SIG-M5 (cell line): ENCODE results near the gene EBF4.

Experiments used
- DNase-seq: peaks from one replicate; lab custom pipeline; 2025; lab: John Stamatoyannopoulos, UW

Gene EBF4

GRCh38 chr20:2745060-2745910 is 52.7 kb downstream of the EBF4 start:
- DNase-seq: no peak

GRCh38 chr20:2745936-2746635 is 53.5 kb downstream of the EBF4 start:
- no peak for DNase-seq

DNA sequence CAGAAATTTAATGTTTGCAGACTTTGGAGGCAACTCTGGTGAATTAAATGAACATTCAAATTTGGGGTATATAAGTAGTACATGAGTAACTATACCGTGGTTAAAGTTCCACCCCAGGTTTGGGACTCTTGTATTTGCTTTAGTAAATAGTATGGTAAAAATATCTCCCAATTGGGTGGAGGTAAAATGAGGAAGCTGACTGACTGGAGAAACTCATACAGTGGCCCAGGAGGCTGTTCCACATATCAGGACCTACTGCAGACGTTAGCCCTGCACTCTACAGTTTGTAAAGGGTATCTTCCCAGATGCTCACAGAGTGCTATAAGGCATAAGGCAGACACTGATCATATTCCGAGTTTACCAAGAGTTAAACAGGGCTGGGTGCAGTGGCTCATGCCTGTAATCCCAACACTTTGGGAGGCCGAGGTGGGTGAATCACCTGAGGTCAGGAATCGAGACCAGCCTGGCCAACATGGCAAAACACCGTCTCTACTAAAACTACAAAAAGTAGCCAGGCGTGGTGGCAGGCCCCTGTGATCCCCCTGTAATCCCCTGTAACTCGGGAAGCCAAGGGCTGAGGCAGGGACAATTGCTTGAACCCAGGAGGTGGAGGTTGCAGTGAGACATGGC is 54.2 kb downstream of the EBF4 start:
- DNase-seq: no peak

GRCh38 chr20:2747676-2748235 is 55.2 kb downstream of the EBF4 start:
- DNase-seq: no peak

GRCh38 chr20:2748551-2749342 is 56.2 kb downstream of the EBF4 start:
- DNase-seq: no peak

- no peak for DNase-seq
These were observed 56.9 kb downstream of the EBF4 start for GRCh38 chr20:2749343-2749950.

DNA sequence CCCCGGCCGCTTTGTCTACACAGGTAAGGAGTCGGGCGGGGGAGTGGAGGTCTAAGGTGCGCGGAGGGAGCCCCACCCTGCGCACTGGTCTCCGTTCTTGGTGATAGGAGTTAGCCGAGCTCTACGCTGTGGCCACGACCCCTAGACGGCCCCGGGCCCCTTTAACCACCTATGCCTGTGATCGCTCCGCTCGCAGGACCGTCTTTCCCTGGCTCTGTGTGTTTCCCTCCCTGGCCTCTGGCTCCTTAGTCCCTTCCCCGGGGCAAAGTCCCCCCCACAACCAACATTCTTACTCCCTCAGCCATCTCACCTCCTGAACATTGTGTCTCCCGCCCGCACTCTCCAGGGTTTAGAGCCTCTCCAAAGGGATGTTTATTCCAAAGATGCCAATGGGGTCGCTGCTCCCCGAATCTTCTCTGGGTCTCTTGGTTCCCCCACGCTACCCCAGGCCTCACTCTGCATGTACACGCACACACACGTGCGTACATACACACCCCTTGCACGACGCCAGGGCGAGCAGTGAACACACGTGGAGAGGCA is 57.4 kb downstream of the EBF4 start:
- no peak for DNase-seq

DNA sequence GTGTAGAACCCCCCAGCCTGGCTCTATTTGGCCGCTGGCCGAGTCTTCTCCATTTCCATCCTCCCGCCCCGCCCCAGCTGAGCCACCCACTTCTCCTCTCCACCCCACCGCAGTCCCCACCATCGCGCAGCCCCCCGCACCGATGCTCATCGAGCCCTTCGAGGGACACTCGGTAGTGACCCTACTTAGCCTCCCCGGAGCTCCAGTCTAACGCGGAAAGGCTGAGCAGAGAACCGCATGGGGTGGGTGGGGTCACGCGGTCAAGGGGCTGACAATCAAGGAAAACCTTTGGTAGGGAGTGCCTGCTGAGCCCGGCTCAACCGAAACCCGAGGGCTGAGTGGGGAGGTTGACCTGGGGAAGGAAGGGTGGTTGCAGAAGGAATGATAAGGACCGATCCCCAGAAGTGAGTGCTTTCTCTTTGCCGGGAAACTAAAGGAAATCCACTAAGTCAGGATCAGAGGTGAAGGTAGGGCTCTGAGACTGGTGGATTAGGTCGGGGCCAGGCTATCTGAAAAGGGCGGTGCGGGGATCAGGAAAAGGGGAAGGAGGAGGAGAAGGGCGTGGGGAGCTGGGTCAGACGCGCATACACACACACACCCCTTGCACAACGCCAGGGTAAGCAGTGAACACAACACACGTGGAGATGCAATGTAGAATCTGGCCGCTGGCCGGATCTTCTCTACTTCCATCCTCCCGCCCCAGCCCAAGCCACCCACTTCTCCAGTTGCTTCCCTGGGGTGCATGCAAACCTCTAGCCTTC is 58.1 kb downstream of the EBF4 start:
- peak; percentile 3 for DNase-seq

- no peak for DNase-seq
These were observed 58.8 kb downstream of the EBF4 start for GRCh38 chr20:2751347-2751877.

DNA sequence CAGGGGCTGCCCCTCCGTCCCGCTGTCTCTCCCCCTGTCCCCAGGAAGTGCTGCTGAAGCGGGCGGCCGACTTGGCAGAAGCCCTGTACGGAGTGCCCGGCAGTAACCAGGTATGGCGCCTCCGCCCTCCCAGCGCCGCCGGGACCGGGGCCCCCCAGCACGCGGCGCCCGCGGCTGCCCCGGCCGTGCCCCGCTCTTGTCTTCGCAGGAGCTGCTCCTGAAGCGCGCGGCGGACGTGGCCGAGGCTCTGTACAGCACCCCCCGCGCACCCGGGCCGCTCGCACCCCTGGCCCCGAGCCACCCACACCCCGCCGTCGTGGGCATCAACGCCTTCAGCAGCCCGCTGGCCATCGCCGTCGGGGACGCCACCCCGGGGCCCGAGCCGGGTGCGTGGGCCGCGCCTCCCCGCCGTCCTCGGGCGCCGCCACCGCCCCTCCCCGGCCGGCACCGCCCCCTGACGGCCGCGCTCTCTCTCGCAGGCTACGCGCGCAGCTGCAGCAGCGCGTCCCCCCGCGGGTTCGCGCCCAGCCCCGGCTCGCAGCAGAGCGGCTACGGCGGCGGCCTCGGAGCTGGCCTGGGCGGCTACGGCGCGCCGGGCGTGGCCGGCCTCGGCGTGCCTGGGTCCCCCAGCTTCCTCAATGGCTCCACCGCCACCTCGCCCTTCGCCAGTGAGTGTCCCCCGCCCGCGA is 59.4 kb downstream of the EBF4 start:
- DNase-seq: no peak

DNA sequence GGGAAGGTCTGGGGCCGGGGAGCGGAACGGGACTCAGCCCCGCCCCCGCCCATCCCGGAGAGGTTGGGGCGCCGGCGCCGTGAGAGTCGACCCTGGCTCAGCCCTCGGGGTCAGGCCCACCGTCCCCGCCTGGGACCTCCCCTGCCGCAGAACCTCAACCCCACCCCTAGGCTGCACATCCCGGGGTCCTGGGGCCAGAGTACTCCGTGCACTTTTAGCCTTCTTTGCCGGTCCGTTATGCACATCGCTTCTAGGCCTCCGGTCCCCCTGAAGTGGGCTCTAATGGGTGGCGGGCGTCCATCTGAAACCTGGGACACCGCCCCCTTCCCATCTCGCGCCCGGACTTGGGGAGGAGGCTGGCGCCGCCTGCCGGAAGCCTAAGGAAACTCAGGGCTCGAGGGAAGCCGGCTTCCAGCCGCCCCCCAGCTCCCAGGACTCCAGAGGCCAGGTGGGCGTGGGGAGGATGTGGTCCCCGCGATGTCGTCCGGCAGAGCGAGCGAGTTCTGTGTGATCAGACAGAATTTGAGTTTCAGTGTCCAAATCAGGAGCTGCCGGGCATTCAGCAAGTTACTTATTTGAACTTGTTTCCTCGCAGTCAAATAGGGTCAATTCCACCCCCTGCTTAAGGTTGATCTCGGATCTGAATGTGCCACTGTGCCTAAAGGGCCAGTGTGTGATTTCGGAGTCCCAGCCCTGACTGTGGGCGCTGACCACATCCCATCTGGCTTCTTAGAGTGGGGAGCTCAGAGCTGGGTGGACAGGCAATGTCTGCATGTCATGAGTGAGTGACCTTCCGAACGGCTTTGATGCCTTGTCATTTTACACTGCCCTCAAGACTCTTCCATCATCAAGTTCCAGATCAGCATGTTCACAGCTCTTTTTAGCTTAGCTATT is 60.2 kb downstream of the EBF4 start:
- no peak for DNase-seq

DNA sequence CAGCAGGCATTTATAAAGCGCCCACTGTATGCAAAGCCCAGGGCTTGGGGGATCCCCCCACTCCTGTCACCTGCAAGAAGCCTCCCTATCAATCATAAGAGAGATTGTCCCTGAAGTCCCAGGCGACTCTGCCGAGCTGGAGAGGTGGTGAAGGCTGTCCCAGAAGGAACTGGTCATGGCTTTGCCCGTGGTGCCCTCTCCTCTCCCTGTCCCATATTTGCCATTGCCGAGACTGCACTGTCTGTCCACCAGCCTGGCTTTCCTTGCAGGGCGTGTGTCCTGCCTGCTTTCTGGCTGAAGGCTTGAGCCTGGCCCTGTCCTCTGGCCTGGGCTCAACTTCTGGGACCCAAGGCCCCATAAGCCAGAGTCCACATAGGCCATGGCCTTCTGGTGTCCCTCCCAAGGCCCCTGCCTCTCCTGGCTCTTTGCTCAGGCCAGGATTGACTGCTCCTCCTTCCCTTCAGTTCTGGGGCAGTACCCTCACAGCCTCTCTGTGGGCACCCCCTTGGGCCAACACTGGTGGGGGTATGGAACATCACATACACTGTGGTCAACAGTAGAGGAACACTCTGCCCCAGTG is 61.0 kb downstream of the EBF4 start:
- no peak for DNase-seq

DNA sequence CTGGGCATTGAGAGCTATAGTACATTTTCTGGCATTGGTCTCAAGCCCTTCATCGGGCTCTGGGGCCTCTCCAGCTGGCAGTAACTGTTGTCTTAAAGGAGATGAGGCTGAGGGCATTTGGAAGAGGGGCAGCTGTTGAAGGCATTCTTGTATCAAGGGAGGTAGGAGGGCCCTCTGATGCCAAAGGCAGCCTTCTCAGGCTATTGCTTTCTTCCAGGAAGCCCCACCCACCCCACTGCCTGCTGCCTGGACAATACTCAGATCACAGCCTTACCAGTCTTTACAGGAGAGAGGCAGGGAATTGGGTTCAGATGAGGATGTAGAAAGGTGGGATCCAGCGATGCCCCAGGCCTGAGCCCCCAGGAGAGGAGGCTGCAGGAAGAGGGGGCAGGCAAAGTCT is 61.8 kb downstream of the EBF4 start:
- DNase-seq: no peak

- DNase-seq: no peak
These were observed 63.0 kb downstream of the EBF4 start for GRCh38 chr20:2755451-2756055.

GRCh38 chr20:2756056-2756611 is 63.6 kb downstream of the EBF4 start:
- no peak for DNase-seq

DNA sequence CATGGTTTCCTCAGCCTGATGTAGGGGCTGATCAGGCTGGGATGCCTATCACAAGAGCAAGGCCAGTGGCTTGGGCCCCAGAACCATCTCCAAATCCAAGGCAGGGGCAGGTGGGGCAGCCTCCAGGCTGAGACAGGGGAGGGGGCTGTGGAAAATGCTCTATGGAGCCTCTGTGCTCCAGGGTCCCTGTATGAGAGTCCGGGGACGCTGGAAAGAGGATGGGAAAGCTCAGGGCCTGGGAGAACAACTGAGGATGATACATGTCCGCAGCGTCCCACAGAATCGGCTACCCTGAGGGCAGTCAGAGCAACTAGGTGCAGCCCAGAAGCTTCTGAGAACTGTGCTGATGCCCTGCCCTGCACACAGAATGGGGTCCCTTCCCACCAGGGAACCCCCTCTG is 64.4 kb downstream of the EBF4 start:
- DNase-seq: no peak

- no peak for DNase-seq
These were observed 65.4 kb downstream of the EBF4 start for GRCh38 chr20:2757969-2758368.
